A549 treated with DMSO at 1 μM for 4 hours (cell line): ENCODE results near the gene KIAA0319L. TPM values are rescaled to one million over a fixed set of nuclear protein-coding genes. Genes with fewer than 3 reads are reported as not detected.

Source experiments
- total RNA-seq: library from RNA; stranded (reverse); fragments of 200-300 nt; extraction: Qiagen RNA extraction; gene quantifications from 5 replicates; pipeline ENCODE4 v1.2.3, GENCODE V29; 2022; ENCODE audit warnings: low read depth

Gene KIAA0319L
- 14.1 to 16.9 TPM (median 16.0 TPM) in 5 replicates for total RNA-seq

GRCh38 chr1:35557118-35557610 lies at the start of gene KIAA0319L:
KIAA0319L (minus strand) TSS chr1:35557403; CDS start chr1:35554491, 2,912 bp downstream.

DNA sequence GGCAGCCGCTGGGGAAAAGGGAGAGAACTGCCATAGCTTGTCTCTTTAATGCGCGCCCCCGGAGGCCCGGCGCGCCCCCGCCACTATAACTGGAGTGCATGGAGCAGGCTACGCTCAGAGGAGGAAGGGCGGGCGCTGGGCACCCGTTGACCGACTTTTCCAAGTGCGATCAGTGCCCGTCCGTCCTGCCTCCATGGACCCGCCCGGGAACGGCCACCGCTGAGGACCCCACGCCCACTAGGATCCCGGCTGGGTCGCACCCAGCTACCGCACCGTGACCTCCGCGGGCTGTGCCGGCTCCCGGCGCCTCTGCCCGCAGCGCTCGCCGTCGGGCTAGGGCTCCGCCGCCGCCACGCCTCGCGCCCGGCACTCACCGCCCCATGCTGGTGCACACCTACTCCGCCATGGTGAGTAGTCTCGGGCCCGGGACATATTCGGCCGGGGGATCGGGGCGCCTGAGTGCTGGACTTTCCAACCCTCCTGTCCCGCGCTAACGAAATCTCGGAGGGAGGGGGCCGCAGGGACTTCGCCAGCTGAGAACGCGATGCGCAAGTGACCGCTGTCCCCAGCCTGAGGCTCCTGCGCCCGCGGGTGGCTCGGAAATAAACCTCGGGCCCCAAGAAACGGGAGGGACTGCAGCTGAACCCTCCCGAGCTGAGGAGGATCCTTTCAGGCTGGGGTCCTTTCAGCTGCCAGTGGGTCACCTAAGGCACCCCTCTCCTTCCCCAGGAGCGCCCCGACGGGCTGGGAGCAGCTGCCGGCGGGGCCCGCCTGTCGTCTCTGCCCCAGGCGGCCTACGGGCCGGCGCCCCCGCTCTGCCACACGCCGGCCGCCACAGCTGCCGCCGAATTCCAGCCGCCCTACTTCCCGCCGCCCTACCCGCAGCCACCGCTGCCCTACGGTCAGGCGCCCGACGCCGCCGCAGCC lies 16.3 kb upstream of the KIAA0319L start, which contains the start of gene TFAP2E:
TSS of gene TFAP2E (plus strand) at position 117 of the 927 bp plus-strand sequence. CDS start at position 381, 264 bp downstream.

DNA sequence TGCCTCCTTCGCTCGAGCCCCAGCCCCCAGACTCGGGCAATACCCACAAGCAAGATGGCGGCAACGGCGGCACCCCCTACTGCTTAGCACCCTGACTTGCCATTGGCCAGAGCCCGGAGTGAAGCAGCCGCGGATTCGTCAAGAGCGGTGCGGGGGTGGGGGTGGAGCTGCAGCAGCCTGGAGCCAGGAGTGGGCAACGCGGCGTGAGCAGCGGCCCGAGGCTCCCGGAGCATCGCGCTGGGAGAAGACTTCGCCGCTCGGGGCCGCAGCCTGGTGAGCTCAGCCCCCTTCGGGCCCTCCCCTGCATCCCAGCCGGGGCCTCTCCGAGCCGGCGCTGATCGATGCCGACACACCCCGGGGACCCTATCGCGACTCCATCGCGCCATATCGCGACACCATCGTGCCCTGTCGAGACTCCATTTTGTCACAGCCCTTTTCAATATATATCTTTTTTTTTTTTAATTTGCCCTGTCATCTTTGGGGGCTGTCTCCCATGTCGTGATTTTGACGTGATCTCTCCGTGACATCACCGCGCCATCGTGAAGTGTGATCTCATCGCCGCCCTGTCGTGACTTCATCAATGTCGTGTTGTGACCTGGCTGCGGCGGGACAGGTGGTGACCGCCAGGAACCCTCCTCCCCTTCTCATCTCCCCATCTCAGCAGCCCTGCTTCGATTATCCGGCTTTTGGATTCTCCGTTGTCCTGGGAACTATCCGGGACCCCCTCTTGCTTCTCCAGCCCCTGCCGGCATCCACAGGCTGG lies 589 bp upstream of the KIAA0319L start, which contains the start of gene NCDN:
TSS of gene NCDN (plus strand) at position 189 of the 763 bp plus-strand sequence. CDS start at position 581, 392 bp downstream.

Other genes starting within 250 kb of the KIAA0319L start
- gene NCDN, start 396 bp upstream of the KIAA0319L start, total RNA-seq, result 14.5 to 18.6 TPM (median 16.6 TPM) in 5 replicates
- 0.35 to 0.77 TPM (median 0.47 TPM) in 5 replicates for gene TFAP2E, start 15.9 kb upstream of the KIAA0319L start, total RNA-seq
- gene PSMB2, start 84.1 kb upstream of the KIAA0319L start, total RNA-seq, result 80.4 to 107 TPM (median 106 TPM) in 5 replicates
- gene C1orf216, start 161.5 kb upstream of the KIAA0319L start, total RNA-seq, result 12.4 to 15.2 TPM (median 13.3 TPM) in 5 replicates
- gene CLSPN, start 212.6 kb upstream of the KIAA0319L start, total RNA-seq, result 10.0 to 13.4 TPM (median 12.9 TPM) in 5 replicates